DMS53 (cell line): ENCODE results near the gene ZMYM1.
"Not testable (repeated sequence)": the region's sequence is repeated elsewhere in the genome, so short reads cannot be mapped to it uniquely, and the experiment has no call there.

Source experiments
- DNase-seq: peaks from one replicate; lab custom pipeline; 2025; lab: John Stamatoyannopoulos, UW

ZMYM1 gene

GRCh38 chr1:35076426-35076825 lies 2.8 kb upstream of the ZMYM1 start:
- not testable (repeated sequence) for DNase-seq

- no peak for DNase-seq
Observed at GRCh38 chr1:35080171-35080854, 1.1 kb downstream of the ZMYM1 start.

DNA sequence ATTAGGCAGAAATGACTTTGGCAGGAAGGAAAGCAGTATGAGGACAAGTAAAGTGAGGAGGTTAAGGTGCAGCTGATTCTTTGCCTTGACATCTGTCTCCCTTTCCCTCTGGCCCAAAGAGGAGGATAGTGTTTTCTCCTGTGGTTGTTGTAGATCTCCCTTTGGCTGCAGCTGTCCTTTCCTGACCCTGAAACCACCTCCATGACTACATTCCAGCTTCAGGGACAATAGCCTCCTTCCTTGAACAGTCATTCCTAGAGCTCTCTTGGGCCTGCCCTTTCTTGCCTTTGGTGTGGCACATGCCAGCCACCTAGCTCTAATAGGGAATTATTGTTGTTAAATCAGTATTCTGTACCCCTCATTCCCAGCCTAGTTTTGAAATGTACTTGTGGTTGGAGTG lies 6.2 kb downstream of the ZMYM1 start:
- no peak for DNase-seq

- DNase-seq: no peak
Observed at GRCh38 chr1:35097224-35097623, 18.0 kb downstream of the ZMYM1 start.

DNA sequence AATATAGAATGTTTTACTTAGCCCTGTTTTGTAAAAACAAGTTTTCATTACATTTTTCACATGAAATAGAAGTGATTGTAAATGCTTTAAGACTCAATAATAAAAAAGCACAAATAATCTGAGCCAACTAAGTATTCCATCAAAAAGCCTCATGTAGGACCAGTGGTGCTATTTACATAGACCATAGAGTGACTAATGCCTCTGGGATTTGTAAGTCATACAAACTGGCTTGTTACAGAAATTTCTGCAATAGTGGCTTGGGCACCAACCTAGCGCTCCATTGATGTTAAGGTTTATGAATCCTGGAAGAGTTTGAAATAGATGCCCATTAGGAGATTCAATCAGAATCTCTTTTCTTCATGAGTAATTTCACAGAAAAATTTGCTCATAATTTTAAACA lies 31.9 kb downstream of the ZMYM1 start:
- DNase-seq: peak; percentile 17

GRCh38 chr1:35112668-35113067 lies 33.5 kb downstream of the ZMYM1 start:
- no peak for DNase-seq

DNA sequence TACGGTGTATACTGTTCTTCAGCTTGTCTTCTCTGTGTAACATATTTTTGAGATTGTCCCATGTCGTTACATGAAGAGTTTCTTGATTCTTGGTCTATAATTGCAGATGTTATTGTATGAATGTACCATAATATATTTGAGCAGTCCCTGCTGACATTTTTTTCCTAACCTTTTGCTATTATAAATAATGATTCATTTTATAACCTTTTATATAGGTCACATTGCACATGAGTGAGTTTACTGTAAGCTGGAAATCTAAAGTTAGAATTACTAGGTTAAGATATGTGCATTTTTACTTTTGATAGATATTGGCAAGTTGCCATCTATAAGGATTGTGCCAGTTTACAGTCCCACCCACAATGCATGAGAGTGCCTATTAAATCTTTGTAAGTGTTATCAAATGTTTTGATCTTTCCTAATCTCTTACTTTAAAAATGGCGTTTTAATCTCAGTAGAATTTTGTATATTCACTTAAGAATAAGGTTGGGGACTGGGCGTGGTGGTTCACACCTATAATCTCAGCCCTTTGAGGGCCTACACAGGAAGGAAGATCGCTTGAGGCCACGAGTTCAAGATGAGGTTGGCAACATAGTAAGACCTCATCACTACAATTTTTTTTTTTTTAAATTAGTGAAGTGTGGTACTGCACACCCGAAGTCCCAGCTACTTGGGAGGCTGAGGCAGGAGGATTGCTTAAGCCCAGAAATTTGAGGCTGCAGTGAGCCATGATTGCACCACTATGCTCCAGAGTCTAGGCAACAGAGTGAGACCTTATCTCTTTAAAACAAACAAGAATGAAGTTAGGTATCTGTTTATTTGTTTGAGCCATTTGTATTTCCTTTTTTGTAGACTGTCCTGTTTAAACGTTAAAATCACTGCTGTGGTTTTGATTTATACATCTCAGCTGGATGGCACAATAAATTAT lies 36.5 kb downstream of the ZMYM1 start:
- no peak for DNase-seq

DNA sequence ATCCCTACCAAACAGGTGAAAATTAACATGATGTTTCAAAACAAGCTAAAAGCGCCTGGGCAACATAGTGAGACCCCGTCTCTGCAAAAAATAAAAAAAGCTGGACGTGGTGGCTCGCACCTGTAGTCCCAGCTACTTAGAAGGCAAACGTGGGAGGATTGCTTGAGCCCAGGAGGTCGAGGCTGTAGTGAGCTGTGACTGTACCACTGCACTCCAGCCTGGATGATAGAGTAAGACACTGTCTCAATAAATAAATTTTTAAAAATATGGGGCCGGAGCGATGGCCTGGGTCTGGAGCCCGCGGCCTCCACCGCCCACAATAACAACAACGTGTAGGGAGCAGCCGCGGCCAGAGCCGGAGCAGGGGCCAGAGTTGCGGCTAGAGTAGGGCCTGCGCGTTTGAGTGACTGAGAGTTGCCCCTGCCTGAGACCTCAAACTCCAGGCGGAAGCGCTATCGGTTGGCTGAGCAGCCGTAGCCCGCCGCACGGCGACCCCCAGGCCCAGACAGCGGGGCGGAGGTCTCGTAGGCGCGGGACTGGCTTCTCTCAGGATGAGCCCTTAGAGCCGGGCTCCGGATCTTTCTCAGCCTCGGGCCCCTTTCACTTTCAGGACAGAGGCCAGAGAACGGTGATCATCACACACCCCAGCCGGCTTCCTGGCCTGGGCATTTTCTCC lies 41.4 kb downstream of the ZMYM1 start:
- DNase-seq: peak; percentile 77

DNA sequence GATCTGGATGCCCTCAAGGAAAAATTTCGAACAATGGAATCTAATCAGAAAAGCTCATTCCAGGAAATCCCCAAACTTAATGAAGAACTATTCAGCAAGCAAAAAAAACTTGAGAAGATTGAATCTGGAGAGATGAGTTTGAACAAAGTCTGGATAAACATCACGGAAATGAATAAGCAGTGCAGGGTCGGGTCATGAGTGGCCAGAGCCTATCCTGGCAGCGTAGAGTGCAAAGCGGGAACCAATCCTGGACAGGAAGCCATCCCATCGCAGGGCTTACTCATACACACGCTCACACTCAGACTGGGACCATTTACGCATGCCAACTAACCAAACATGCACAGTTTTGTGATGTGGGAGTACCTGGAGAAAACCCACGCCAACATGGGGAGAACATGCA lies 43.1 kb downstream of the ZMYM1 start:
- DNase-seq: no peak

- no peak for DNase-seq
Observed at GRCh38 chr1:35126546-35126945, 47.4 kb downstream of the ZMYM1 start.

- peak; percentile 10 for DNase-seq
Observed at GRCh38 chr1:35129080-35129479, 49.9 kb downstream of the ZMYM1 start.

GRCh38 chr1:35136780-35137179 lies 57.6 kb downstream of the ZMYM1 start:
- no peak for DNase-seq

GRCh38 chr1:35137590-35137989 lies 58.4 kb downstream of the ZMYM1 start:
- DNase-seq: not testable (repeated sequence)

GRCh38 chr1:35142294-35142693 lies 63.1 kb downstream of the ZMYM1 start:
- not testable (repeated sequence) for DNase-seq

- not testable (repeated sequence) for DNase-seq
Observed at GRCh38 chr1:35142728-35143127, 63.5 kb downstream of the ZMYM1 start.

GRCh38 chr1:35143737-35144508 lies 64.7 kb downstream of the ZMYM1 start:
- no peak for DNase-seq

- not testable (repeated sequence) for DNase-seq
Observed at GRCh38 chr1:35145892-35146549, 66.8 kb downstream of the ZMYM1 start.

DNA sequence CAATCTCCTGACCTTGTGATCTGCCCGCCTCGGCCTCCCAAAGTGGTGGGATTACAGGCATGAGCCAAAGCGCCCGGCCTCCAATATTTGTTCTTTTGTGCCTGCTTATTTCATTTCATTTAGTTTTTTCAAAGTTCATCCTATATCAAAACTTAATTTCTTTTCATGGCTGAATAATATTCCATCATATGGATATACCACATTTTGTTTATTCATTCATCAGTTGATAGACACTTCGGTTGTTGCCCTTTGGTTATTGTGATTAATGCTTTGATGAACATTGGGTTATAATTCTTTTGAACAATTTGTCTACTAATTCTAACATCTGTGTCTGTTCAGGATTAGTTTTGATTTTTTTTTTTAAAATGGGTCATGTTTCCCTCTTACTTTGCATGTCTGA lies 72.0 kb downstream of the ZMYM1 start:
- no peak for DNase-seq

GRCh38 chr1:35164893-35165292 lies 85.7 kb downstream of the ZMYM1 start:
- DNase-seq: peak; percentile 28
